Measurements from ENCODE around the gene RAPGEF6. TPM values are rescaled to one million over a fixed set of nuclear protein-coding genes. Genes with fewer than 3 reads are reported as not detected.

Gene RAPGEF6
- total RNA-seq, 2 donors from 2014 or later = 19.2 to 24.0 TPM

DNA sequence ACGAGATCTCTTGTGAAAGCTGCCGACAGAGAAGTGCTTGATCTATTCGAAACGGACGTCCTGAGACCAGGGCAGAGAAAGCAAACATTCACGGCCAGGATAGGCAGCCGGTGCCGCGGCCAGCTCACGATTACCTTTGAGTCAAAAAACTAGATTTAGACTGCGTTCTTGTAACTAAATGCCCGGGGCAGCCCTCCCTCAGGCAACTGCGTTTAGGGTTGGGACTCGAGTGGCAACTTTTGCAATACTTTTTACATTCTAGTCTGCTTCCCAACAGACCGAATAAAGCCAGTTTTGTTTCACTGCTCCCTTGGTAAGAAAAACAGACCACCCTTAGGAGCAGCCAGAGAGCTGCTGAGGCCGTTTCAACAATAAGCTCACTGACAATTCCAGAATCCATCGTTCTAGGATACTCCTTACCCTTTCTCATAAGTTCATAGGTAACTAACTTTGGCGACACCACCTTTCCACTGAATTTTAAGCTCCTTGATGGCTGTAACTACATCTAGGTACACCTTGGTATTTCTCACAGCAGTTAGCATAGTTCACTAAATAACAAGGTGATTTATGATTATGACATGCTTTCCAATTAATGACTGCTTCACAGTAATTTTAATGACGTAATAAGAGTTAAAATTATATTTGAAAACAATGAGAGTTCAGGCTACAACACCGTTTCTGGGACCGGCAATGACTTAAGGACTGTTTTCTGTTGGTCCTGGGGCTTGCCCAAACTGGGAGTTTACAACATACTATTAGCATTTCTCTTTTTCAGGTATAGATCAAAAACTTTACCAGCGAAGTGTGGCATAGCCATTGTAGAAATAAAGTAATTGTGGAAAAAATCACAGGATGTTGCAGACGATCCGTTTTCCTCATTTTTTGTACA lies 899 bp upstream of the RAPGEF6 start:
- Histone ChIP-seq H3K36me3 (ENCODE audit: control insufficient read depth, insufficient read depth, low read length) (no peaks in the 10 kb centered on the region), H3K4me1 (ENCODE audit: control insufficient read depth, insufficient read depth, low read length) (no peaks in the 10 kb centered on the region), H3K9me3 (ENCODE audit: control insufficient read depth, low read length) (no peaks in the 10 kb centered on the region), H3K27me3 (ENCODE audit: control insufficient read depth, insufficient read depth, low read length, poor library complexity, severe bottlenecking) (no peaks in the 10 kb centered on the region), H3K9ac (ENCODE audit: extremely low read depth, low read length, poor library complexity, severe bottlenecking) (peak overlapping the region; percentile 90), H3K27ac (ENCODE audit: low read depth, low read length) (peak overlapping the region; percentile 89), H3K4me3 (ENCODE audit: low read length) (peak overlapping the region; percentile 92)
- no peak for DNase-seq
- no peaks in the 10 kb centered on the region for H3K27me3 Mint-ChIP-seq (ENCODE audit: insufficient read depth)
- TF ChIP-seq CTCF (conservative IDR thresholded peaks at IDR 0.05) = no peak
- no peaks in the 10 kb centered on the region for H3K36me3 Mint-ChIP-seq (ENCODE audit: low read depth)
- peak overlapping the region; percentile 96 for H3K4me3 Mint-ChIP-seq
- H3K9me3 Mint-ChIP-seq = no peaks in the 10 kb centered on the region
- H3K27ac Mint-ChIP-seq = peak overlapping the region; percentile 98
- H3K4me1 Mint-ChIP-seq = peaks cover 21% of the 10 kb centered on the region
- WGBS, 2 experiments (ENCODE audit: insufficient coverage in 1 of 2, insufficient read length in 1 of 2) = 7 to 10% methylated on average over 18 to 23 of the region's 24 CpGs

DNA sequence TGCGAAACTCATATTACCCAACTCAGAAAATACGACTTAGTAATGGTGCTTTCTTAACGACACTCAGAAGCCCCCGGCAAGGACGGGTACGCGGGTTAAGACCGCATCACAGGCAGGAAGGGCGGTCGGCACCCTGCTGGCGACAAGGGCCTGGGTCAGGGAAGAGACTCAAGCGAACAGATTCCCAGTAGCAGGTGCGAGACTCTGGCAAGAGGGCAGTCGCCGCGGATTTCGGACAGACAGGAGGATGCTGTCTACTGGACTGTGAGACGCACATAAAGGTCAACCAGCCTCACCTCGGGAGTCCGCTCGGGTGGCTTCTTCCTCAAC lies 398 bp downstream of the RAPGEF6 start:
- Mint-ChIP-seq H3K36me3 (ENCODE audit: low read depth) (no peaks in the 10 kb centered on the region), H3K9me3 (no peaks in the 10 kb centered on the region), H3K4me3 (peak overlapping the region; percentile 96), H3K4me1 (peaks cover 13% of the 10 kb centered on the region), H3K27ac (peak overlapping the region; percentile 98), H3K27me3 (ENCODE audit: insufficient read depth) (no peaks in the 10 kb centered on the region)
- Histone ChIP-seq H3K36me3 (ENCODE audit: control insufficient read depth, insufficient read depth, low read length) (no peaks in the 10 kb centered on the region), H3K4me1 (ENCODE audit: control insufficient read depth, insufficient read depth, low read length) (no peaks in the 10 kb centered on the region), H3K27ac (ENCODE audit: low read depth, low read length) (peak overlapping the region; percentile 82), H3K27me3 (ENCODE audit: control insufficient read depth, insufficient read depth, low read length, poor library complexity, severe bottlenecking) (no peaks in the 10 kb centered on the region), H3K9ac (ENCODE audit: extremely low read depth, low read length, poor library complexity, severe bottlenecking) (peak overlapping the region; percentile 90), H3K4me3 (ENCODE audit: low read length) (peak overlapping the region; percentile 92), H3K9me3 (ENCODE audit: control insufficient read depth, low read length) (no peaks in the 10 kb centered on the region)
- TF ChIP-seq CTCF (conservative IDR thresholded peaks at IDR 0.05) = no peak
- DNase-seq = peak; percentile 93
- WGBS, 2 experiments (ENCODE audit: insufficient coverage in 1 of 2, insufficient read length in 1 of 2) = 0 to 1% methylated on average over 19 to 21 of the region's 21 CpGs

DNA sequence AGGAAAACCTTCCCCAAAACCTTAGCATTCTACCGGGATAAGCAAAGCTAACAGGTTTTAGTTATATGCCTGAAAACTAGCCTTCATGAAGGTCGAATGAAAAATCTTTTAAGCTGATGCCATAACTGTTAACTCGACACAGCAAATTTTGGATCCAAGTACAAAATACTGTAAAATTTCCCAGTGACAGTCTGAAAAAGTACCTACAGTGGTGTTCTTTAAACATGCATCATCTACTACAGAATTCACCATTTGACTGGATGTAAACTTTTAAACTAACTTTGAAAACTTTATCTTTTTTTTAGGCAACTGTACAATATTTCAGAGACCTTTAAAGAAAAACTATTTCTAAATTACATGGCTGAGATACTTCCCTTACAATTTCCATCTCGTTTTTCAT lies 791 bp downstream of the RAPGEF6 start:
- H3K4me3 ChIP-seq (ENCODE audit: low read length) = peak overlapping the region; percentile 92
- peak overlapping the region; percentile 90 for H3K9ac ChIP-seq (ENCODE audit: extremely low read depth, low read length, poor library complexity, severe bottlenecking)
- DNase-seq = no peak
- Mint-ChIP-seq H3K4me3 (peak overlapping the region; percentile 96), H3K4me1 (peaks cover 11% of the 10 kb centered on the region), H3K27ac (peak overlapping the region; percentile 98), H3K36me3 (ENCODE audit: low read depth) (no peaks in the 10 kb centered on the region), H3K9me3 (no peaks in the 10 kb centered on the region), H3K27me3 (ENCODE audit: insufficient read depth) (no peaks in the 10 kb centered on the region)
- H3K36me3 ChIP-seq (ENCODE audit: control insufficient read depth, insufficient read depth, low read length) = no peaks in the 10 kb centered on the region
- 6 to 13% methylated on average over 3 to 4 of the region's 4 CpGs for WGBS, 2 experiments (ENCODE audit: insufficient coverage in 1 of 2, insufficient read length in 1 of 2)
- no peak for TF ChIP-seq CTCF (conservative IDR thresholded peaks at IDR 0.05)
- no peak overlapping the region for H3K27ac ChIP-seq (ENCODE audit: low read depth, low read length)
- H3K4me1 ChIP-seq (ENCODE audit: control insufficient read depth, insufficient read depth, low read length) = no peaks in the 10 kb centered on the region
- no peaks in the 10 kb centered on the region for H3K9me3 ChIP-seq (ENCODE audit: control insufficient read depth, low read length)
- no peaks in the 10 kb centered on the region for H3K27me3 ChIP-seq (ENCODE audit: control insufficient read depth, insufficient read depth, low read length, poor library complexity, severe bottlenecking)

Data from endodermal cell (in vitro differentiated cells).